HG02623 (cell line): Measurements from ENCODE around the gene LRRC58.
"Not testable (repeated sequence)": the region's sequence is repeated elsewhere in the genome, so short reads cannot be mapped to it uniquely, and the experiment has no call there.

Source experiments
- ATAC-seq: cut with Tn5 transposase; IDR thresholded peaks from one replicate; pipeline ENCODE4 v1.9.1; 2021; ENCODE audit warnings: moderate library complexity; ENCODE audit not compliant: unreplicated experiment

The LRRC58 gene

DNA sequence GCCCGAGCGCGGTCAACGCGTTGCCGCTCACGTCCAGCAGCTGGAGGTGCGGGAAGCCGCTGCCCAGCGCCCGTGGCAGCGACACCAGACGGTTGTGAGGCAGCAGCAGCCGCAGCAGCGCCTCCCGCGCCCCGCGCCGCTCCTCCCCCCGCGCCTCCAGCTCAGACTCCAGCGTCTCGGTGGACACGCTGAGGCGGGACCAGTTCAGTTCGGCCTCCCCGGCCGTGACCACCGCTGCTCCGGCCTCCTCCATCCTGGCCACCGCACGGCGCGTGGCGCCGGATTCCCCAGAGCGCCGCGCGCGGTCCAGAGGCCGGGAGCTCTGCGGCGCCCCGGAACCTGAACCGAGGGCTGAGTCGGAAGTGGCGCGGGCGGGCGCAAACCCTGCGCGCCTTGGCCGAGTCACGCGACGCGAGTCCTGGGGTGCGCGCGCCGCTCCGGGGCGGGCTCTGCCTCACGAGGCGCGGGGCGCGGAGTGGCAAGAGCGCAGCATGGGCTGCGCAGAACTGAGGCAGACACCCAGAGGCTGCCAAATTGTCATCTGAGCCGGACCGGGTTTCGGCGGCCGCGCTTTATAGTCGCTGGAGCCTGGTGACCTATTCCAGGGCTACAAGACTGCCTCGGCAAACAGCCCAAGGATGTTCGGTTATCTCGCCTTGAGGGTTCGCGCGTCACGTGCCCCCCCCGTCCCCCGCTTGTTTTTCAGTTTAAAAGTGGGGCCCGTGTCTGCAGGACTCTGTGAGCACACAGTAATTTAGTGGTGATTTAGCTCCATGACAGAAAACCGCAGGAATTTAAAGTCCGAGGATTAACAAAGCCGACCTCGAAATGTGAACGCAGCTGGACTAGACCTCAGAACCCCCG, at the start of gene LRRC58:
Gene LRRC58, minus strand, starts transcription at position 364 of the 864 bp plus-strand sequence. Its CDS starts 111 bp downstream, at position 253.
- peak; percentile 86 for ATAC-seq

DNA sequence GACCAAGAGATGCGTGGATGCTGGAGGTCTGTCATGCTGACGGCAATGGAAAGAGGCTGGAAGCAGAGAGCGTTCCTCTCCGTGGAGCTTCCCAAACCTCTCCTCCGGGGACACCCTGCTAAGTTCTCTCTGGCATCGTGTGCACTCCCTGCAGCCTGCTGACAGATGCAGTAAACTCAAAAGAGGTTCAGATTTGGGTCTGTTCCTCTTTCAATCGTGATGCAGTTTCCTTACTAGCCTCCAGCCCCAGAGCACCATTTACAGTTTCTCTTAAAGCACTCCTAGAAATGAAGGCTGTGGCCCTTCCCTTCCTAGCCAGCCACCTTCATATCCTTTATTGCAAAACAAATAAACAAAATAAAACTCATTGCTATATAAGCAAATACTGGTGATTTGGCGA, 47.3 kb upstream of the LRRC58 start:
- no peak for ATAC-seq

DNA sequence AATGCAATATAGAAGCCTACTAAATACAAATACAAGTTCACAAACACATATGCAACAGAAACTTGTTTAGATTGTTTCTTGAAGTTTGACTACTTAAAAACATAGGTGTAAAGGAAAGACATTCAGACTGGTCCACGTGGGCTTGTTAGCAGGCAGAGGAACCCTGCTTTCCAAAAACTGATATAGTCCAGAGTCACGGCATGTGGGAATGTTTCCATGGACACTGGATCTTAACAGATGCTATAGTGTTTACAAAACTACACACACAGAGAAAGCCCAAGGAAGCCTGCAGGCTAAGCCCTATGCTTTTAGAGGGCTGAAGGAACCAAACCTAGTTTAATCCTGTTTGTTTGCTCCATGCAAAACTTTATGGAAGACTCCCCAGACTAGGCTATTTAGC, 45.2 kb upstream of the LRRC58 start:
- no peak for ATAC-seq

DNA sequence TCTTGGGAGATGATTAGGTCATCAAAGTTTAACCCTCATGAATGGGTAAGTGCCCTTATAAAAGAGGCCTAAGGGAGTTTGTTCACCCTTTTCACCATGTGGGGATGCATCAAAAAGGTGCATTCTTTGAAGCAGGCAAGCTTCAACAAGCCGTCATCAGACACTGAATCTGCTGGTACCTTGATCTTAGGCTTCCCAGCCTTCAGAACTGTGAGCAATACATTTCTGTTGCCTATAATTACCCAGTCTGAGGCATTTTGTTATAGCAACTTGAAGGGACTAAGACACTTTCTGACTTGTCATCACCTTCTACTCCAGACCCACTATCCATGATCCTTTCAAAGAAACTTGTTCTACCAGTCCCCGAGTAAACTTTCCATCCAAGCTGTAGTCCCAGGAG, 44.6 kb upstream of the LRRC58 start:
- no peak for ATAC-seq

DNA sequence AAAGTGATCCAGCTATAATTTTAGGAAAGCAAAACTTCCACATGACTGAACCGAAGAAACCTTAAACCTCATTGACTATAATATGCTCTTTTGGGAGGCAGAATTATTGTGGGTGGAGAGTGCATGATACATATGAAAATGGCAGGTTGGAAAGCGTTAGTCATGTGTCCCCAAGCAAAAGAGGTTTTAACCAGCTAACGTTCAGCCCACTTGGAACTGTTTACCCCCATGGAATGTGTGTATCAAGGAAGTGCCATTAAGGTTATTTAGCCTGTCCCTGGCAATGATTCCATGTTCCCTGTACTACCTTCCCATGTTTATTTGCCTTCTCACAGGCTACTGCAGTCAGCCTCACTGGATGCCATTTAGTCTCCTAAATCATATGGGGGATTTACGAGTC, 44.1 kb upstream of the LRRC58 start:
- ATAC-seq, result no peak

DNA sequence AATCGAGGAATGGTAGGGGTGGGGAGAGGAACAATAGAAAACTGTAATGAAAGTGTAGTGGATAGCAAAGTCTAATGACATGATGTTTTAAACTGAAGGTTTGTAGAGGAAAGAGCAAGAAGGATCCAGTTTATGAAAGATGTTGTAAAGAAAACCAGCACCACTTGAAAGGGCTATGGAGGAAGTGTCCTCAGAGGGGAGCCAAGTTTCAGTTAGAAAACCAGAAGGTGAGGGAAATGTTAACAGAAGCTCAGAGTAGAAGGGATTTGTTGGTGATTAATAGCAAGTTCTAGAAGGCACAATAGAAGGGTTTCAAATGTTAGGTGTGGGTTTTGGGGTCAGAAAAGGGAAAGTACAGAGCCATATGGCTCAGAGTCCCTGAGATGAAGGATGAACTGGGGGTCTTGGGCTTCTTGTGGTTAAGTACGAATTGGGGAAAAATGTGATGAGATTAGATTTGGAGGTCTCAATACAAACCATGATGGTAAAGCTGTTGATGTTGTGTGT, 33.8 kb upstream of the LRRC58 start:
- no peak for ATAC-seq

DNA sequence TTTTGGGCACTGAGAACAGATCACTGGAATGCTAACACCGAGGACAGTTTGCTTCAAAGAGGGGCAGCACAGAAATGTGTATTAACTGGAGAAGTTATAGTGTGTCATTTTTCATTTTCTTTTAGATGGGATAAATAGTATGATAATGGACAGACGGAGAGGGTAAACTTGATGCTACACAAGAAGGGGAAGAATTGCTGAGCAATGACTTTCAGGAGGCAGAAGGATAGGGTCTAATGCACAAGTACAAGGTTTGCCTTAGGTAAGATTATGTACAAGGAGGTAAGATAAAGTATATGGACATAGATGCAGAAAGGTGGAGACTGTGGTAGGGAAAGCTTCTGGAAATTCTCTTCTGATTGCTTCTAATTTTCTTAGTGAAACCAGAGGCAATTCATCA, 32.3 kb upstream of the LRRC58 start:
- ATAC-seq, result no peak

DNA sequence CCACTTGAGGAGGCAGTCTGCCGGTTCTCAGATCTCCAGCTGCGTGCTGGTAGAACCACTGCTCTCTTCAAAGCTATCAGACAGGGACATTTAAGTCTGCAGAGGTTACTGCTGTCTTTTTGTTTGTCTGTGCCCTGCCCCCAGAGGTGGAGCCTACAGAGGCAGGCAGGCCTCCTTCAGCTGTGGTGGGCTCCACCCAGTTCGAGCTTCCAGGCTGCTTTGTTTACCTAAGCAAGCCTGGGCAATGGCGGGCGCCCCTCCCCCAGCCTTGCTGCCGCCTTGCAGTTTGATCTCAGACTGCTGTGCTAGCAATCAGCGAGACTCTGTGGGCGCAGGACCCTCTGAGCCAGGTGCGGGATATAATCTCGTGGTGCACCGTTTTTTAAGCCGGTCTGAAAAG, 28.8 kb upstream of the LRRC58 start:
- not testable (repeated sequence) for ATAC-seq

DNA sequence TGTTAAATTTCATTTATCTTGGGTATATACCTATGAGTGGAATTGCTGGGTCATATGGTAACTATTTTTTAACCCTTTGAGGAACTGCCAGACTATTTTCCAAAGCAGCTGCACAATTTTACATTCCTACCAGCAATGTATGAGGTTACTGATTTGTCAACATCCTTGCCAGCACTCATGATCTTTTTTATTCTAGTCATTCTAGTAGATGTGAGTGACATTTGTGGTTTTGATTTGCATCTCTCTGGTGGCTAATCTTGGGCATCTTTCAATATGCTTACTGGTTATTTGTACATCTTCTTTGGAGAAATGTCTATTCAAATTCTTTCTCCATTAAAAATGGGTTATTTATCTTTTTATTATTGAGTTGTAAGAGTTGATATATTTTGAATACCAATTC, 21.3 kb upstream of the LRRC58 start:
- no peak for ATAC-seq

DNA sequence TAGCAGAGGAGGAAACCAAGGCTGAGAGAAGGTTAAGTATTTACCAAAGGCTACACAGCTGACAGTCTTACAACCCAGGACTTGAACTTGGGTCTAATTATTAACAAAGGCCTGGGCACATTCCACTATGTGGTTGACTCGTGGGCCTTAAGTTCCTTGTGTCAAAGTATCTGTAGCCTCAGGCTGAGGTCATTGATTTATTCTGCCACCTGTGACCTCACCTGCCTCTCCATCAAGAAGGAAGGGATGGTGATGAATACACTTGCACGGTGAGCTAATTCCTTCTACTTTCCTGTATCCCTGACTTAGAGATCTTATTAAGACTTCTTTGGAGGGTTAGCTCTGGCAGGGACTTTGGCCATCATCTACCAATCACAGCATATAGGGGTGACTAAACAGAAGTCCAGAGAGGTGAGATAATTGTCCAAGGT, 19.9 kb upstream of the LRRC58 start:
- ATAC-seq, result peak; percentile 87

DNA sequence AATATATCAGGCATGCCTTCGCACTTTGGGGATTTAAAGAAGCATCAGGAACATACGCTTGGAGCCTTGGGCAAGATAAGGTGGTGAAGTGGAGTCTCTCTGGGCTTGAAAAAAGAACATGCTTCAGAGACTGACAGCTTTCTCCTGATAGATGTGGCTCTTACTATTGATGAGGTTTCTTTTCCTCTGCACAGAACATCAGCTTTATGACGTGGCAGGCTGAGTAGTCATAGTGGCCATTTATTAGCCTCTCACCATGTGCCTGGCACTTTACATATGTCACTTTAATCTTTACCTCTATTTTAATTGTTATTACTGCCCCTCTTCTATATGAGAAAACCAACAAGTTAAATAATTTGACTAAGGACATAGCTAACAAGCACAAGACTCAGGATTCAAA, 19.0 kb upstream of the LRRC58 start:
- no peak for ATAC-seq

DNA sequence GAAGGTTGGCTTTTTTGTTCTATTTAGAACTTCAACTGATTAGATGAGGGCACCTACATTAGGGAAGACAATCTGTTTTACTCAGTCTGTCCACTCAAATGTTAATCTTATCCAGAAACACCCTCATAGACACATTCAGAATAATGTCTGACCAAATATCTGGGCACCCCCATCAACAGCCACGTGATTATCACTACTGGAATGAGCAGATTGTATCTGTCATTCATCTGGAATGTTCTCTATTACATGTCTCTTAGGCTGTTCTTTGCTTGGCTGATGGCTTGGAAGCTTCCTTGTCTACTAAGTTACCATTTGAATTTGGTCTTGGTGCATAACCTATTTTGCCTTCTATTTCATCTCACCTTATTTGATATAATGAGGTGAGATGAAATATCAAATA, 15.7 kb upstream of the LRRC58 start:
- no peak for ATAC-seq

DNA sequence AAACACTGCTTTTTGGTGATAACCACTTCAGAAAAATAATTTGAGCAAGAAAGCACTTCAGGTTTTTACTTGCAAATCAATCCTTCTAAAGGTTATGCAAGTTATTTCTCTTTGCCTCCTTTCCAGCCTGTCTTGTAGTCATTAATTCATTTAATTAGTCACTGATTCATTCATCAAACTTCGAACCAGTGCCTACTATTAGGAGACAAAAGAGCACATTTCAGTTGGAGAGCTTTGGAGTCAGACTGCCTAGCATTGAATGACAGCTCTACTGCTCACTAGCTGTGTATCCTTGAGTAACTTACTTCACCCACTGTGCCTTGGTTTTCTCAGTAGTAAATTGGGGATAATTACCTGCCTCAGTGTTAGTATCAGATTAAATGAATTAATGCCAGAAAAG, 14.9 kb upstream of the LRRC58 start:
- ATAC-seq, result no peak

DNA sequence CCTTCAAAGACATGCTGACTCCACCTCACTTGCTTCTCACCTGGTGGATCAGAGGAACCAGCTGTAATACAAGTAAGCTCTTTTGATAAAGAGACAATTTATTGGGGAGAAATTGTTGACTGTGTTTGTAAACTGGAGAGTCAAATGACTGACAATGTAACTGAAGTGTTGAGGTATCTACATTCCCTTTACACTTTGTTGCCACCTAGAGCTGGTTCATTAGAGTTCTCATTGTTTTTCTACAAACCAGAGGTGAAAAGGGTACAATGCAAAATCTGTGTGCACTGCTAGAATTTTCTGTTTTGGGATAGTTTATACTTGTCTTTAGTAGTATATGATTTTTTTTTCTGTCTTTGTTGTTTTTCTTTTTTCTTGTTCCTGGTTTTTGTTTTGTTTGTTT, 8.7 kb upstream of the LRRC58 start:
- no peak for ATAC-seq

DNA sequence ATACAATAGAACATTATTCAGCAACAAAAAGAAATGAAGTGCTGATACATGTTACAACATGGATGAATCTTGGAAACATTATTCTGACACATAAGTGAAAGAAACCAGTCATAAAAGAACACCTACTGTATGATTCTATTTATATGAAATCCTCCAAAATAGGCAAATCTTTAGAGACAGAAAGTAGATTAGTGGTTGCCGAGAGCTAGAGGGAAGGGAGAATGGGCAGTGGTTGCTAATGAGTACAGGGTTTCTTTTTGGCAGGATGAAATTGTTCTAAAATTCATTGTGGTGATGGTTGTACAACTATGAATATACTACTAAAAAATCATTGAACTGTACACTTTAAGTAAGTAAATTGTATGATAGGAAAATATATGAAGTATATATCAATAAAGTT, 6.3 kb upstream of the LRRC58 start:
- ATAC-seq, result no peak

DNA sequence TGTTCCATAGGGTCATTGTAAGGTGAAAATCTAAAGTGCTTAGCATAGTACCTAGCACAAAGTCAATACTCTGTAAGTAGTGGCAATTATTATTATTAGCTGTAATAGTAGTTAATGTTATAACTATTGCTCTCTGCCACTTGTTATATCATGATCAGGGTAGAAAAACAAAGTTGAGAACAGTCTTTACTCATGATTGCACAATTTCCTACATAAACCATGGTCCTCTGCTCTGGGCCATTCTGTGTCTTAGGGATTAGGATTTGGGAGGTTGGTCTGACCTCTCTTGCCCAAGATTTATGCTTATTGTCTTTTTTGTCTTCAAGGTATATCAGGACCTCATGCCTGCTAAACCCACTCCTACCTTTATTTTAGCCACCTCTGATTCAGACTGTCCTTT, 4.3 kb upstream of the LRRC58 start:
- ATAC-seq, result no peak

DNA sequence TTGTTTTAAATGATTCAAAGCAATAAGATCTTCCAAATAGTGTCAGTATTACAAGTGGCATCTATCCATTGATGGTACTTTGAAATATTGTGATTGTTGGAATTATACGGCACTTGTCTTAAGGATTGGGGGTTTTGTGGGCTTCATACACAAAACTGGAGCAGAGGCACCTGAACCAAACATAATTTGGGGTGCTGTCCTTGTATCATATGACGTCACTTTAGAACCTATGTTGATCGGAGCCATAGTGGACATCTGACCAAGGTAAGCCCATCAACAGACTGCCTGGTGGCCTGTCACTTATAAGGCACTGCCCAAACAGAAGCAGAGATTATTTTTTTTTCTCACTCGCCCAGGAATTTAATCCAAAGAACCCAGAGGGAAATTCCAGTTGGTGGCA, 2.9 kb upstream of the LRRC58 start:
- ATAC-seq, result no peak

DNA sequence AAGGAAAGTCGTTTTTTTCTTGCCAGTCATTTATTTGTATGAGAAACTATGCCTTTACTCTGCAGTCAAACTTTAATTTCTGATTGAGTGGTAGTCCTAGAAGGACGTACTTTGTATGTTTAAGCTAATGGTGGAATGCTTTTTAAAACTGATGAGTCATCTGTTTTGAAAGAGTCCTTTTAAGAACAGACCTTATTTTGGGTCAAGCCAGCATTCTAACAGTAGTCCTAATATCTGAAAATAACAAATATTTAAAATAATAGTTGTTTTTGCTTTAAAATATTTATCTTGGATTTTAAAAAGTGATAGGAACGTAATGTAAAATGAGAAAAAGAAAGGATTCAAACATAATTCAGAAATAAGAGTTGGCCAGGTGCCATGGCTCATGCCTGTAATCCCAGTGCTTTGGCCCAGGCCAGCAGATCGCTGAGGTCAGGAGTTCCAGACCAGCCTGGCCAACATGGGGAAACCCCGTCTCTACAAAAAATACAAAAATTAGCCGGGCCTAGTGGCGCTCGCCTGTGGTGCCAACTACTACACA, 1.3 kb upstream of the LRRC58 start:
- ATAC-seq, result no peak

DNA sequence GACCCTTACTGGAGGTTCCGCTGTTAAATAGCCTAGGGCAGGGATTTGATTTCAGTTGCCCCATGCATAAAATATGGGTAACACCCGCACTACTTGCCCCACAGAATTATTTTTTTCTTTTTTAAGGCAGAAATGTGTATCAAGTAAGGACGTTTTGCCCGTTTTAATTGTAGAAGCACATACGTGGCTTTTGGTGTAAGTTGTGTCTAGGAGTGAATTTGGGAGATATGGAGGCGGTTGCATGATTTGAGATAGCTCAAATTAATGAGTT, 636 bp upstream of the LRRC58 start:
- no peak for ATAC-seq

DNA sequence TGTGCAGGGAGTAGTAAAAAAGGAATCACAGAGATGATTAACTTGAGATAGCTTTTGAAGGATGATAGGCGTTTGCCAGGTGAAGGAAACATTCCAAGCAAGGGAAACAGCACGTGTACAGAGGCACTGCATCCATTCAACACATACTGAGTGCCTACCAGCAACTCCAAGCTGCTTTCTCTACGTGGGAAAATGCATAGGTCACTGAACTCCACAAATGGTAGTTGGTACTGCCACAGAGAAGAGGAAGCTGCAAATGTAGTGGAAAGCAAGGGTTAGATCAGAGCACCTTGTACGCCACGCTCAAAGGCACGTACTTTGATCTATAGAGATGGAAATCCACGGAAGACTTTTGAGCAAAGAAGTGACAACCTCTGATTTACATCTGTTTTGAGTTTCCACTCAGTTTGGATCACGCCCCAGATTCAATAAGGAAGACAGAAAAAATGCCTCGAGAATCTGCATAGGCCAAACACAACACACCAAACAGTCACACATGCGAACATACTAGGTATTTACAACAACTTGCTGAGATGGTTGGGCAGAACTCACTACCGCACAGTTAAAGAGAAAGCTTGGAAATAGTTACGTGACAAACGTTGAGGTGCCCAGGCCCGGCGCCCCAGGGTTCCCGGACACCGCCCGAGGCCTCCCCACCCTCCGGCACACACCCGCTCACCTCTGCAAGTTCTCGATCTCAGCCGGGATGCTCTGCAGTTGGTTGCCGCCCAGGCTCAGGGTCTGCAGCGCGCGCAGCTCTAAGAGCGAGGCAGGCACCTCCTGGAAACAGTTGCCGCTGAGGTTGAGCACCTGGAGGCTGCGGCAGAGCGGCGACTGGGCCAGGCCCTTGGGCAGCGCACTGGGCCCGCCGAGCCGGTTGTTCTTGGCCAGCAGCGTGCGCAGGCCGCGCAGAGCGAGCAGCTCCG, 826 bp downstream of the LRRC58 start:
- ATAC-seq, result peak; percentile 36

DNA sequence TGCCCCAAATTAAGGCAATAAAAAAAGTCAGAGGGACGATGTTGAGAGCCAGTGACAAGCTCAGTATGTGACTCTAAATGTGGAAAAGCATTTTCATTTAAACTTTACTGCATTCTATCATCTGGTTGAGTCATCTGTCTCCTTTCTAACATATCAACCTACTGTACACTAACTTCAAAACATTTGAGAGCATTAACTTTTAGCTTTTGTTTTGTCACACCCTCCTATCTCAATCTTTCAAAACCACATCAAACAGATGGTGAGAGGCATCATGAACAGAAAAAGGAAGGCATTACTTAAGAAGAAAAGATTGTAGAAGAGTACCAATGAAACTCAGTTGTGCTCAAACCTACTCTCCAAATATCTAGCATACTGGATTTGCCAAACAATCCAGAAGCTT, 4.8 kb downstream of the LRRC58 start:
- no peak for ATAC-seq
